Ovary (tissue), 3 donors: ENCODE measurements around the gene PANK1.

Source experiments
- CTCF ChIP-seq, 3 donors: fragments of 450-650 bp in 2 of 3; fragments of 200-600 bp in 1 of 3; IDR thresholded peaks; one replicate each; pipeline versions ENCODE4 v1.5.1 to v1.8.0; 2016 to 2022; ENCODE audit warnings: antibody characterized with exemption in 3 of 3, mild to moderate bottlenecking in 1 of 3
- POLR2A ChIP-seq: fragments of 450-650 bp; IDR thresholded peaks from one replicate; pipeline ENCODE4 v1.6.1; 2017; ENCODE audit warnings: antibody characterized with exemption, mild to moderate bottlenecking, moderate library complexity
- donor health status: DM: no; HTN: no; CAD: no.

DNA sequence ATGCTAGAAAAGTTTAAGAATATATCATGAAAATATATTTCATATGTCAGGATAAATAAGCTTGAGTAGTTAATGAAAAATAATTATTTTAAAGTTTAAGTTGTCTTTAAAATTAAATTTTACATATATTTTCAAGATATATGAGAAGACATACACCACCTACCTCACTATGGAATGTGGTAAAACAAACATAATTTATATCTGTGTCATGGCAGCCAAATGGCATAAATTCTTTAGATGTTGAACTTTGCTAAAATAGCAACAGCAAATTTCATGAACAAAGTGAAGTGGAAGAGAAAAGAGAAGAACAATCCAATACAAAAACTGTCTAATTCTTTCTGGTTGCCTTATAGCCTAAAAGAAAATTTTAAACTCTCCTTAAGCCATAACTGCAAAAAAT, 70.0 kb downstream of the PANK1 start:
- TF ChIP-seq POLR2A (no peak), CTCF (IDR thresholded peaks at IDR 0.05) (no peak)
